Endodermal cell (in vitro differentiated cells): ENCODE data around the gene TBCE. TPM values are rescaled to one million over a fixed set of nuclear protein-coding genes. Genes with fewer than 3 reads are reported as not detected.
A peak's percentile ranks its signal among the peaks of the same experiment; 100 is the strongest.

Experiments
- DNase-seq: peaks from one replicate; pipeline ENCODE4 v3.0.0-alpha.2; 2017
- H3K27ac ChIP-seq: 2 replicates; pipeline ENCODE4 v1.5.1; 2013; ENCODE audit warnings: mild to moderate bottlenecking, low read depth, low read length, moderate library complexity
- H3K27me3 ChIP-seq: 2 replicates; pipeline ENCODE4 v1.6.1; 2013; ENCODE audit warnings: mild to moderate bottlenecking, low read length, moderate library complexity; ENCODE audit not compliant: insufficient read depth, control insufficient read depth, poor library complexity, severe bottlenecking
- H3K36me3 ChIP-seq: 2 replicates; pipeline ENCODE4 v1.7.0; 2013; ENCODE audit warnings: mild to moderate bottlenecking, low read length, moderate library complexity; ENCODE audit not compliant: control insufficient read depth, insufficient read depth
- H3K4me1 ChIP-seq: one replicate; pipeline ENCODE4 v1.7.0; 2013; ENCODE audit warnings: low read length; ENCODE audit not compliant: control insufficient read depth, insufficient read depth
- H3K4me3 ChIP-seq: 2 replicates; pipeline ENCODE4 v1.5.1; 2013; ENCODE audit warnings: mild to moderate bottlenecking, low read length, moderate library complexity
- H3K9ac ChIP-seq: 2 replicates; pipeline ENCODE4 v1.6.1; 2013; ENCODE audit warnings: mild to moderate bottlenecking, low read length, moderate library complexity; ENCODE audit not compliant: poor library complexity, severe bottlenecking; ENCODE audit errors: extremely low read depth
- H3K9me3 ChIP-seq: 2 replicates; pipeline ENCODE4 v1.6.1; 2013; ENCODE audit warnings: mild to moderate bottlenecking, low read length, moderate library complexity; ENCODE audit not compliant: control insufficient read depth
- H3K27ac Mint-ChIP-seq: 2 replicates; pipeline ENCODE4 v1.8.0; 2020; ENCODE audit warnings: mixed read lengths
- H3K27me3 Mint-ChIP-seq: 2 replicates; pipeline ENCODE4 v1.8.0; 2021; ENCODE audit warnings: mild to moderate bottlenecking, mixed read lengths; ENCODE audit not compliant: insufficient read depth
- H3K36me3 Mint-ChIP-seq: 2 replicates; pipeline ENCODE4 v1.8.0; 2020; ENCODE audit warnings: low read depth, mixed read lengths
- H3K4me1 Mint-ChIP-seq: 2 replicates; pipeline ENCODE4 v1.8.0; 2020; ENCODE audit warnings: mixed read lengths
- H3K4me3 Mint-ChIP-seq: 2 replicates; pipeline ENCODE4 v1.8.0; 2020; ENCODE audit warnings: mild to moderate bottlenecking, moderate library complexity, mixed read lengths
- H3K9me3 Mint-ChIP-seq: 2 replicates; pipeline ENCODE4 v1.8.0; 2020; ENCODE audit warnings: mild to moderate bottlenecking, mixed read lengths
- WGBS, 2 experiments: methylation state at CpG; one replicate each; pipeline versions ENCODE4 v1.1.5 to v1.1.7; 2013; ENCODE audit warnings: missing lambda C conversion rate in 2 of 2, mixed read lengths in 1 of 2; ENCODE audit not compliant: insufficient coverage in 1 of 2, insufficient read length in 1 of 2; 5-methylcytosine and 5-hydroxymethylcytosine counted together
- total RNA-seq, 2 donors: library from RNA; stranded (reverse); fragmentation: NEBNext Ultra II Directional in 1 of 2; extraction: Animal tissue kit (Norgen Biotek cat#: 25700) in 1 of 2; gene quantifications; 2 replicates in 1 of 2; 3 replicates in 1 of 2; pipeline ENCODE4 v1.2.1, GENCODE V29; 2021
- TF ChIP-seq, protein P1 (sequence below): fragments of 200-600 bp; sonication (generic); conservative IDR thresholded peaks from 2 replicates; pipeline ENCODE4 v1.5.0; 2021; ENCODE audit warnings: antibody characterized with exemption, mild to moderate bottlenecking

The TBCE gene
- total RNA-seq, 2 donors from 2014 or later = 31.8 to 33.3 TPM

DNA sequence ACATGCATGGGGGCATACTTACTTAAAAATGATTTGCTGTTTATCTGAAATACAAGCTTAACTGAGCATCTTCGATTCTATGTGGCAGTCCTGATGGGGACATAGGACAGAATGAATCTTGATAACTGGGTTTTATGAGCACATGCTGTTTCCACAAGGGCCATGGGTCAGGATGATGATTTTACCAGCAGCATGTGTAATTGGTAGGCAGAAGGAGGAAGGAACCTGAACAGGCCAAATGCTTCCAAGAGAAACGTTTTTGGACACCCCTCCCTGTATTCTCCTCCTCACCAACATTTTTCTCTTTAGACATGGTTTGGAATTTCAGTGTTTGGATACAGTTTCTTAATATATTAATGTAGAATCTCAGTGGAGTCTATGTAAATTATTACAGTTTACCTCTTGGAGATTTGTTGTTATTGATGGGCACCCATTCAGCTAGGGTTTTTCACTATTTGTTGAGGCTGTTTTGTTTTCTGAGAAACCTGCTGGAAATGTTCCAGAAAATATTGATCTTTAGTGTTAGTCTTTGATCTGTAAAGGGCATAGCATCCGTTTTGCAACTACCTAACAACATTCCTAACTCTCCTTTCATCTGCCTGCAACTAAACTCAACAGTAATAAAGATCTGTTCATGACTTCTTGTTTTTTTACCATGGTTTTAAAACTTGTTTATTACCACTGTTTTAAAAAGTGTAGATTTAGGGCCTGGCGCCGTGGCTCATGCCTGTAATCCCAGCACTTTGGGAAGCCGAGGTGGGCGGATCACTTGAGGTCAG lies 42.0 kb downstream of the TBCE start:
- no peaks in the 10 kb centered on the region for H3K27me3 ChIP-seq
- Mint-ChIP-seq H3K27ac (no peak overlapping the region), H3K36me3 (peaks cover 5% of the 10 kb centered on the region), H3K4me3 (no peak overlapping the region), H3K27me3 (no peaks in the 10 kb centered on the region), H3K9me3 (peaks cover 5% of the 10 kb centered on the region), H3K4me1 (peaks cover 2% of the 10 kb centered on the region)
- H3K9ac ChIP-seq = no peak overlapping the region
- H3K27ac ChIP-seq = no peak overlapping the region
- DNase-seq = no peak
- H3K4me3 ChIP-seq = no peak overlapping the region
- H3K9me3 ChIP-seq = no peaks in the 10 kb centered on the region
- WGBS, 2 experiments = 91 to 100% methylated on average over 1 to 7 of the region's 7 CpGs
- H3K36me3 ChIP-seq = peaks cover 1% of the 10 kb centered on the region
- H3K4me1 ChIP-seq = no peaks in the 10 kb centered on the region
- TF ChIP-seq, protein P1, sequence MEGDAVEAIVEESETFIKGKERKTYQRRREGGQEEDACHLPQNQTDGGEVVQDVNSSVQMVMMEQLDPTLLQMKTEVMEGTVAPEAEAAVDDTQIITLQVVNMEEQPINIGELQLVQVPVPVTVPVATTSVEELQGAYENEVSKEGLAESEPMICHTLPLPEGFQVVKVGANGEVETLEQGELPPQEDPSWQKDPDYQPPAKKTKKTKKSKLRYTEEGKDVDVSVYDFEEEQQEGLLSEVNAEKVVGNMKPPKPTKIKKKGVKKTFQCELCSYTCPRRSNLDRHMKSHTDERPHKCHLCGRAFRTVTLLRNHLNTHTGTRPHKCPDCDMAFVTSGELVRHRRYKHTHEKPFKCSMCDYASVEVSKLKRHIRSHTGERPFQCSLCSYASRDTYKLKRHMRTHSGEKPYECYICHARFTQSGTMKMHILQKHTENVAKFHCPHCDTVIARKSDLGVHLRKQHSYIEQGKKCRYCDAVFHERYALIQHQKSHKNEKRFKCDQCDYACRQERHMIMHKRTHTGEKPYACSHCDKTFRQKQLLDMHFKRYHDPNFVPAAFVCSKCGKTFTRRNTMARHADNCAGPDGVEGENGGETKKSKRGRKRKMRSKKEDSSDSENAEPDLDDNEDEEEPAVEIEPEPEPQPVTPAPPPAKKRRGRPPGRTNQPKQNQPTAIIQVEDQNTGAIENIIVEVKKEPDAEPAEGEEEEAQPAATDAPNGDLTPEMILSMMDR = no peak

DNA sequence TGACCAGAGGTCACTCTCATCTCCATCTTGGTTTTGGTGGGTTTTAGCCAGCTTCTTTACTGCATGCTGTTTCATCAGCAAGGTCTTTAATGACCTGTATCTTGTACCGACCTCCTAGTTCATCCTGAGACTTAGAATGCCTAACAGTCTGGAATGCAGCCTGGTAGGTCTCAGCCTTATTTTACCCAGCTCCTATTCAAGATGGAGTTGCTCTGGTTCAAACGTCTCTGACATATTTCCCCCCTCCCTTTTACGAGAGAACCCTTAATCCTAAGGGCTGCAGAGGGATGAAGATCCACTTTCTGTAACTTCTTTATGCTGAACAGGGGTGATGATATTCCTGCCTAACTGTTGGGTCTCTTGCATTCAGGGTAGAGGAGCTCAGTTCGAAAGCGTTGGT lies 43.2 kb downstream of the TBCE start:
- H3K27me3 ChIP-seq = no peaks in the 10 kb centered on the region
- peaks cover 9% of the 10 kb centered on the region for H3K36me3 ChIP-seq
- TF ChIP-seq, protein P1 = no peak
- no peaks in the 10 kb centered on the region for H3K4me1 ChIP-seq
- peak overlapping the region; percentile 59 for H3K27ac Mint-ChIP-seq
- no peak overlapping the region for H3K27ac ChIP-seq
- peaks cover 2% of the 10 kb centered on the region for H3K4me1 Mint-ChIP-seq
- H3K4me3 ChIP-seq = no peak overlapping the region
- no peak overlapping the region for H3K9ac ChIP-seq
- H3K4me3 Mint-ChIP-seq = no peak overlapping the region
- no peak for DNase-seq
- H3K36me3 Mint-ChIP-seq = peaks cover 16% of the 10 kb centered on the region
- H3K9me3 ChIP-seq = no peaks in the 10 kb centered on the region
- 85% methylated on average over 1 to 5 of the region's 5 CpGs for WGBS, 2 experiments
- H3K9me3 Mint-ChIP-seq = peaks cover 5% of the 10 kb centered on the region
- no peaks in the 10 kb centered on the region for H3K27me3 Mint-ChIP-seq

DNA sequence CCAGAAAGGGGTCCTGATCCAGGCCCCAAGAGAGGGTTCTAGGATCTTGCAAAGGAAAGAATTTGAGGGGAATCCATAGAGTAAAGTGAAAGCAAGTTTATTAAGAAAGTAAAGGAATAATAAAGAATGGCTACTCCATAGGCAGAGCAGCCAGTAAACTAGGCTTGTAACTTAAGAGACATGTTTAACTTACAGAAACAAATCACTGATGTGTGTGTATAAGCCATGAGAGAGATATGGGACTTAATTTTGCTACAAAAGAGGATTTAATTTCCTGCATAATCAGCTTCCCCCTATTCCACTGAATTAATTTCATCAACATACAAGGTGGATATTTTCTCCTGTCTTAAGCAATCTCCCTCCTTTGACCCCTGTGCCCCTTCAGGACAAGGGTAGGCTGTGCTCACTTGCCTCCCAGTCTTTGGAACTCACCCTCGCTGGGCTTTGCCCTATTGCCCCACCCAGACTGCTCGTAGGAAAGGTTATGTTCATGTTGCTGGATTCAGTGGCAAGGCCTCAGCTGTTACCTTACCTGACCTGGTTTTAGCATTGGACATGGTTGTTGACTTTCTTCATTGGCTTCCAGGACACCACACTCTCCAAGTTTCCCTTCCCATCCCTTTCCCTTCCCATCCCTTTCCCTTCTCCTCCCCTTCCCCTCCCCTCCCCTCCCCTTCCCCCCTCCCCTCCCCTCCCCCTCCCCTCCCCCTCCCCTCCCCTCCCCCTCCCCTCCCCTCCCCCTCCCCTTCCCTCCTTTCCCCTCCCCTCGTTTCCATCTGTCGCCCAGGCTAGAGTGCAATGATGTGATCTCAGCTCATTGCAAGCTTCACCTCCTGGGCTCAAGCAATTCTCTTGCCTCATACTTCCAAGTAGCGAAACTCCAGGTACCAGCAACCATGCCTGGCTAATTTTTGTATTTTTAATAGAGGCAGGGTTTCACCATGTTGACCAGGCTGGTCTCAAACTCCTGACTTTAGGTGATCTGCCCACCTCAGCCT lies 44.6 kb downstream of the TBCE start:
- H3K36me3 ChIP-seq = peaks cover 13% of the 10 kb centered on the region
- peaks cover 2% of the 10 kb centered on the region for H3K4me1 Mint-ChIP-seq
- peaks cover 16% of the 10 kb centered on the region for H3K36me3 Mint-ChIP-seq
- H3K27me3 Mint-ChIP-seq = no peaks in the 10 kb centered on the region
- peaks cover 5% of the 10 kb centered on the region for H3K9me3 Mint-ChIP-seq
- H3K27ac ChIP-seq = no peak overlapping the region
- no peaks in the 10 kb centered on the region for H3K27me3 ChIP-seq
- H3K4me3 Mint-ChIP-seq = no peak overlapping the region
- no peaks in the 10 kb centered on the region for H3K9me3 ChIP-seq
- TF ChIP-seq, protein P1 = no peak
- no peak for DNase-seq
- H3K9ac ChIP-seq = no peak overlapping the region
- H3K27ac Mint-ChIP-seq = no peak overlapping the region
- H3K4me1 ChIP-seq = no peaks in the 10 kb centered on the region
- 93 to 95% methylated on average over 3 to 5 of the region's 5 CpGs for WGBS, 2 experiments
- no peak overlapping the region for H3K4me3 ChIP-seq
